Glutamatergic neuron (in vitro differentiated cells): Measurements from ENCODE around the gene ABR. TPM values are rescaled to one million over a fixed set of nuclear protein-coding genes. Genes with fewer than 3 reads are reported as not detected.
A peak's percentile ranks its signal among the peaks of the same experiment; 100 is the strongest.

ENCODE experiments used
- DNase-seq: peaks from one replicate; pipeline ENCODE4 v3.0.0; 2022
- H3K27ac Mint-ChIP-seq: one replicate; pipeline ENCODE4 v1.8.0; 2020; ENCODE audit warnings: mild to moderate bottlenecking, mixed read lengths, inconsistent platforms; ENCODE audit not compliant: unreplicated experiment
- H3K27me3 Mint-ChIP-seq: one replicate; pipeline ENCODE4 v1.8.0; 2020; ENCODE audit warnings: mild to moderate bottlenecking, moderate library complexity, mixed read lengths, inconsistent platforms; ENCODE audit not compliant: unreplicated experiment
- H3K36me3 Mint-ChIP-seq: one replicate; pipeline ENCODE4 v1.8.0; 2020; ENCODE audit warnings: mild to moderate bottlenecking, mixed read lengths, inconsistent platforms; ENCODE audit not compliant: unreplicated experiment
- H3K4me1 Mint-ChIP-seq: one replicate; pipeline ENCODE4 v1.8.0; 2020; ENCODE audit warnings: mild to moderate bottlenecking, low read depth, mixed read lengths, inconsistent platforms; ENCODE audit not compliant: unreplicated experiment
- H3K4me3 Mint-ChIP-seq: one replicate; pipeline ENCODE4 v1.8.0; 2020; ENCODE audit warnings: mild to moderate bottlenecking, mixed read lengths, inconsistent platforms; ENCODE audit not compliant: unreplicated experiment
- H3K9me3 Mint-ChIP-seq: one replicate; pipeline ENCODE4 v1.8.0; 2020; ENCODE audit warnings: mild to moderate bottlenecking, moderate library complexity, mixed read lengths, inconsistent platforms; ENCODE audit not compliant: unreplicated experiment
- long read RNA-seq: library from polyadenylated mRNA; unstranded; transcript quantifications from one replicate; pipeline ENCODE4 v2.0.0, GENCODE V29; 2020; ENCODE audit not compliant: unreplicated experiment
- total RNA-seq: library from RNA; stranded (reverse); fragmentation: NEBNext Ultra II Directional; extraction: Animal tissue kit (Norgen Biotek cat#: 25700); gene quantifications from one replicate; pipeline ENCODE4 v1.2.1, GENCODE V29; 2021; ENCODE audit not compliant: unreplicated experiment
- TF ChIP-seq, protein P1 (sequence below): fragments of 200-600 bp; sonication (generic); IDR thresholded peaks from one replicate; pipeline ENCODE4 v1.5.0; 2021; ENCODE audit not compliant: partially characterized antibody, unreplicated experiment

Gene ABR
- 219 TPM for total RNA-seq
- long read RNA-seq, partial matches to known transcripts: 6 of 18 reads
- long read RNA-seq, other reads (novel, unspliced or antisense): 9 of 18 reads

DNA sequence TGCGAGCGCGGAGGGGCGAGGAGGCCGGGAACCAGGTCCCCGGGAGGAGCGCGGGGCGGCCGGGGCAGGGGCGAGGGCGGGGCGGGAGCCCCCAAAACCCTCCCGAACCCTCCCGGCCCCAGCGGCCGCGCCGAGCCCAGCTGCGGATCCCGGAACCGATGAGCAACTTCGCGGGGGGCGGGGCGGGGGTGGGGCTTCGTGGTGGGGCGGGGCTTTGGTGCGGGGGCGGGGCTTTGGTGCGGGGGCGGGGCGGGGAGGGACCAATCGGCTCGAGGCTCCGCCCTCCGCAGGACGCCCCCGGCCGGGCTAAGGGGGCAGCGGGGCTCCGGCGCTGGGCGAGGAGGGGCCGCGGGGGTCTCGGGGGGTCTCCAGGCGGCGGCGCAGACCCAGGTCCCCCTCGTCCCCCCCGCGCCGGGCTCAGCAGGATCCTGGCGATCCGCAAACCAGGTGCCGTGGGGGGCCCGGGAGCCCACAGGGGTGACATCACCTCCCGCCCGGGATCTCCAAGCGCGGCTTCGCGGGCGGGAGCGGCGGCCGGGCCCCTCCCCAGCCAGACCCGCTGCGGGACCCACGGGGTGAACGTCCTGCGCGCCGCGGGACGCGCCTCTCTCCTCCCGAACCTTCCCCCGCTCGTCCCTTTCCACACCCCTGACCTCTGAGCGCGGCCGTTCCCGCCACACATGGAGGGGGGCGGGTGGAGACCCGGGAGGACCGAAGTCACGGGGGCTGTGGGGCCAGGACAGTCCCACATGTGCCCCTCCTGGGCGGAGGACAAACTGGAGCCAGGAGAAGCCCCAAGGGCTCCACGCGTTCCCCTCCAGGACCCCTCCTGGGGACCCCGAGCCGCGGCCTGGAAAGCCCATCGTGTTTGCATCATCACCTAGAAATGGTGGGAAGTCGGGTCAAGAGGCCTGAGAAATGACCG, at the start of gene ABR:
Gene ABR (minus strand): TSS at position 164 of the 925 bp plus-strand sequence. CDS start 254 bp downstream, outside the sequence.
- no peaks in the 10 kb centered on the region for H3K36me3 Mint-ChIP-seq
- peak within 1 kb of the TSS; percentile 87 for H3K4me3 Mint-ChIP-seq
- H3K4me1 Mint-ChIP-seq: peaks cover 28% of the 10 kb centered on the region
- H3K9me3 Mint-ChIP-seq: peaks cover 14% of the 10 kb centered on the region
- DNase-seq: peak; percentile 67
- TF ChIP-seq, protein P1, sequence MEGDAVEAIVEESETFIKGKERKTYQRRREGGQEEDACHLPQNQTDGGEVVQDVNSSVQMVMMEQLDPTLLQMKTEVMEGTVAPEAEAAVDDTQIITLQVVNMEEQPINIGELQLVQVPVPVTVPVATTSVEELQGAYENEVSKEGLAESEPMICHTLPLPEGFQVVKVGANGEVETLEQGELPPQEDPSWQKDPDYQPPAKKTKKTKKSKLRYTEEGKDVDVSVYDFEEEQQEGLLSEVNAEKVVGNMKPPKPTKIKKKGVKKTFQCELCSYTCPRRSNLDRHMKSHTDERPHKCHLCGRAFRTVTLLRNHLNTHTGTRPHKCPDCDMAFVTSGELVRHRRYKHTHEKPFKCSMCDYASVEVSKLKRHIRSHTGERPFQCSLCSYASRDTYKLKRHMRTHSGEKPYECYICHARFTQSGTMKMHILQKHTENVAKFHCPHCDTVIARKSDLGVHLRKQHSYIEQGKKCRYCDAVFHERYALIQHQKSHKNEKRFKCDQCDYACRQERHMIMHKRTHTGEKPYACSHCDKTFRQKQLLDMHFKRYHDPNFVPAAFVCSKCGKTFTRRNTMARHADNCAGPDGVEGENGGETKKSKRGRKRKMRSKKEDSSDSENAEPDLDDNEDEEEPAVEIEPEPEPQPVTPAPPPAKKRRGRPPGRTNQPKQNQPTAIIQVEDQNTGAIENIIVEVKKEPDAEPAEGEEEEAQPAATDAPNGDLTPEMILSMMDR: no peak
- H3K27me3 Mint-ChIP-seq: peaks cover 11% of the 10 kb centered on the region
- peak within 1 kb of the TSS; percentile 75 for H3K27ac Mint-ChIP-seq

DNA sequence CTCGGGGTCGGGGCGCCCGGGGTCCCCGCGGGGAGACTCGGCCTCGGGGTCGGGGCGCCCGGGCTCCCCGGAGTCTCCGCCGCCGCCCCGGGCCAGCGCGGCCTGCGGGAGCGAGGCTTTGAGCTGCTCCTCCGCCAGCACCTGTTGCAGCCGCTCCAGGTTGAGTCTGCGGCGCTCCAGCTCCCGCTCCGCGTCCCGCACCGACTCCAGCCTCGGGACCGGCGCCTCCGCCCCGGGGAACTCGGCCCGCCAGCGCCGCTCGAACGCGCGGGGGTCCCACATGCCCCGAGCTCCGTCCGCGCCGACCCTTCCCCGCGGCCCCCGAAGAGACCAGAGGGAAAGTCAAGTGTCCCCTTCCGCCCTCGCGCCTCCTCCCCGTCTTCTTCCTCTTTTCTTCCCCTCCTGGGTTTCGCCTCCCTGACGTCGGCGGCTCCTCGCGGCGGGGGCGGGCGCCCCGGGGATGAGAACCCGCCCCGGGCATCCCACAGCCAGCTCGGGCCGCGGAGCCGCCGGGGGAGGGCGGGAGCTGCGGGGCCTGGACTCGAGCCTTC, 49.6 kb upstream of the ABR start:
- peaks cover 11% of the 10 kb centered on the region for H3K9me3 Mint-ChIP-seq
- no peaks in the 10 kb centered on the region for H3K36me3 Mint-ChIP-seq
- H3K4me1 Mint-ChIP-seq: peaks cover 18% of the 10 kb centered on the region
- H3K4me3 Mint-ChIP-seq: no peak overlapping the region
- H3K27me3 Mint-ChIP-seq: peaks cover 22% of the 10 kb centered on the region
- TF ChIP-seq, protein P1: no peak
- peak; percentile 59 for DNase-seq
- H3K27ac Mint-ChIP-seq: no peak overlapping the region

DNA sequence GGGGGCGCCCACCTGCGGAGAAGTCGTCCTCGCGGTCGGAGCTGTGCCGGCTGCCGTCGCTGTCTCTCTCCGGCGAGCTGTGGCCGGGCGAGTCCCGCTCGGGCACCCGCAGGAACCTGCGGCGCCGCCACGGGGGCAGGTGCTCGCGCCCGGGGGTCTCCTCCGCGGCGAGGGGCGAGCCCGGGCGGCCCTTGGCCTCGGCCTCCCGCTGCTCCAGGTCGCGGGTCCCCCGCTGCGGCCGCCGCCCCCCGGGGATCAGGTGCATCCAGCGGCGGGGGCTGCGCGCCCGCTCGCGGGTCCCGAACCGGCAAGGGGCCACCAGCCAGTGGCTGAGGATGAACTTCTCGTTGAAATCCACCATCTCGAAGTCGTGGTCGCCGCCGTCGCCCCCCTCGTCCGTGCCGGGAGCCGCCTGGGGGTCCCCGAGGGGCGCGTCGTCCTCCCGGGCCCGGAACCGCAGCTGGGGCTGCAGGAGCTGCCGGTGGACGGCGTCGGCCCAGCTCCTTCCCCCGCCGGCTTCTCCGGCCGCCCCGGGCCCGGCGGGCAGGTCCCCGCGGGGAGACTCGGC, 49.1 kb upstream of the ABR start:
- no peak overlapping the region for H3K4me3 Mint-ChIP-seq
- peak; percentile 23 for DNase-seq

DNA sequence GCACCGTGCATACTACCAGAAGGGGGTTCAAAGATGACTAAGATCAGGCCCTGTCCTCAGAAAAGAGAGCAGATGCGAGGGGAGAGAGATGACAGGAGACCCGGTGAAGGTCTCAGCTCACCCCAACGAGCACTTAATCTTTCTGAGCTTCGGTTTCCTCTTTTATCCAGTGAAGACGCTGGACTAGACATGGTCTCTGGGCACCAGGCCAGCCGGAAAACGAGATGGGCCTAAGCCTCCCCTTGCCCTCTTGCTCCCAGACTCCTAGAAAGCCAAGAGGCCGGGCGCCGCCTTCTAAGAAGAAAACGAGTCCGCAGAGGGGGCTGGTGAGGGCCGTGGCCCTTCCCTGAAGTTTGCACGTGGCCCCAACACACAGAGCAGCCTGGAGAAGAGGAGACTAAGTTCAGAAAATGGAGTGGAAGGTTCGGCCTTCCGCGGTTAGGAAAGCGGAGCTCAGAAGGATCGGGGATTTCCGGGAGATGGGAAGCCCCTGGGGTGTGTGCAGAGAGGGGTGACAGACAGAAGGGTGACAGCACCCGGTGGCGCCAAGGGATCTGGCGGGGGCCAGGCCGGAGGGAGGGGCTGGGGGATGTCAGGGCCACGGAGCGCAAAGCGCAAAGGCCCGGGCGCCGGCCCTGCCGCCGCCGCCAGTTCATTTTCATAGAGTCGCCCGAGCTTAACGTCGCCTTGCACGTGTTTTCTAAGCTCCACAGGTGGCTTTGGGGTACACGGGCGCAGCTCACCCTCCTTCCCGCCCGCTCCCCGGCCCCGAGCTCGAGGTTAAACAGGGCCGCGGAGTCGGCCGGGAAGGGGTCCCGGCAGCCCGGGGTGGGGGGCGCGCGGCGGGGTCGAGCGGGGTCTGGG, 48.4 kb upstream of the ABR start:
- Mint-ChIP-seq H3K9me3 (peaks cover 13% of the 10 kb centered on the region), H3K27ac (no peak overlapping the region), H3K4me3 (peak overlapping the region; percentile 77), H3K27me3 (peaks cover 27% of the 10 kb centered on the region), H3K4me1 (peaks cover 20% of the 10 kb centered on the region), H3K36me3 (peaks cover 4% of the 10 kb centered on the region)
- DNase-seq: peak; percentile 25
- TF ChIP-seq, protein P1: no peak

More for the DNA sequence above, 49.1 kb upstream of the ABR start:
- peaks cover 11% of the 10 kb centered on the region for H3K9me3 Mint-ChIP-seq
- H3K36me3 Mint-ChIP-seq: no peaks in the 10 kb centered on the region
- TF ChIP-seq, protein P1: no peak
- H3K27me3 Mint-ChIP-seq: peaks cover 23% of the 10 kb centered on the region
- no peak overlapping the region for H3K27ac Mint-ChIP-seq
- H3K4me1 Mint-ChIP-seq: peaks cover 15% of the 10 kb centered on the region
